Peyer's patch (tissue), 4 donors: ENCODE measurements around the gene HYDIN.

Source experiments
- CTCF ChIP-seq, 6 experiments: fragments of 450-650 bp in 4 of 6; fragments of 200-600 bp in 2 of 6; sonication (generic) in 1 of 6; IDR thresholded peaks; one replicate each; pipeline ENCODE4 v1.5.1; 2017 to 2019; ENCODE audit warnings: antibody characterized with exemption in 6 of 6, mild to moderate bottlenecking in 3 of 6, moderate library complexity in 1 of 6
- POLR2A ChIP-seq, 2 donors: fragments of 450-650 bp; IDR thresholded peaks; one replicate each; pipeline ENCODE4 v1.5.1; 2017; ENCODE audit warnings: antibody characterized with exemption in 2 of 2, mild to moderate bottlenecking in 2 of 2, moderate library complexity in 2 of 2

- no peak for TF ChIP-seq POLR2A (IDR thresholded peaks at IDR 0.05)
- no peak for TF ChIP-seq CTCF (IDR thresholded peaks at IDR 0.05)
Measured at GRCh38 chr16:70805380-70805779, 425.1 kb downstream of the HYDIN start.
